Measurements from ENCODE around the gene COL27A1. TPM values are rescaled to one million over a fixed set of nuclear protein-coding genes. Genes with fewer than 3 reads are reported as not detected.

Gene COL27A1
- total and polyA plus RNA-seq, 2 experiments from 2014 or later, result 44.6 to 47.0 TPM

GRCh38 chr9:114179516-114179915, 24.2 kb downstream of the COL27A1 start:
- H2AFZ ChIP-seq, result no peak overlapping the region
- H3K27me3 ChIP-seq, result no peaks in the 10 kb centered on the region
- H3K4me1 ChIP-seq (ENCODE audit: insufficient read depth), result peaks cover 40% of the 10 kb centered on the region
- H3K79me2 ChIP-seq, result no peaks in the 10 kb centered on the region
- TF ChIP-seq CTCF (IDR thresholded peaks at IDR 0.05; ENCODE audit: poor library complexity) (no peak), EZH2 (IDR thresholded peaks at IDR 0.05; ENCODE audit: borderline replicate concordance) (no peak), EZH2phosphoT487 (IDR thresholded peaks at IDR 0.05; ENCODE audit: low read depth, severe bottlenecking, unreplicated experiment) (no peak)
- WGBS (ENCODE audit: low lambda C conversion rate, missing lambda C conversion rate), result 95% methylated on average over 2 of the region's 2 CpGs
- H3K4me3 ChIP-seq, result no peak overlapping the region
- H3K27ac ChIP-seq, result no peak overlapping the region
- no peaks in the 10 kb centered on the region for H3K36me3 ChIP-seq (replicated peaks; ENCODE audit: insufficient read depth, low read depth)
- H3K9me2 ChIP-seq (replicated peaks; ENCODE audit: insufficient read depth), result no peaks in the 10 kb centered on the region
- no peaks in the 10 kb centered on the region for H3K9me3 ChIP-seq (ENCODE audit: low read depth)
- DNase-seq (ENCODE audit: low spot score), result no peak
- H4K20me1 ChIP-seq (ENCODE audit: insufficient read depth, poor library complexity, severe bottlenecking), result no peaks in the 10 kb centered on the region
- H3K4me2 ChIP-seq, result no peak overlapping the region

DNA sequence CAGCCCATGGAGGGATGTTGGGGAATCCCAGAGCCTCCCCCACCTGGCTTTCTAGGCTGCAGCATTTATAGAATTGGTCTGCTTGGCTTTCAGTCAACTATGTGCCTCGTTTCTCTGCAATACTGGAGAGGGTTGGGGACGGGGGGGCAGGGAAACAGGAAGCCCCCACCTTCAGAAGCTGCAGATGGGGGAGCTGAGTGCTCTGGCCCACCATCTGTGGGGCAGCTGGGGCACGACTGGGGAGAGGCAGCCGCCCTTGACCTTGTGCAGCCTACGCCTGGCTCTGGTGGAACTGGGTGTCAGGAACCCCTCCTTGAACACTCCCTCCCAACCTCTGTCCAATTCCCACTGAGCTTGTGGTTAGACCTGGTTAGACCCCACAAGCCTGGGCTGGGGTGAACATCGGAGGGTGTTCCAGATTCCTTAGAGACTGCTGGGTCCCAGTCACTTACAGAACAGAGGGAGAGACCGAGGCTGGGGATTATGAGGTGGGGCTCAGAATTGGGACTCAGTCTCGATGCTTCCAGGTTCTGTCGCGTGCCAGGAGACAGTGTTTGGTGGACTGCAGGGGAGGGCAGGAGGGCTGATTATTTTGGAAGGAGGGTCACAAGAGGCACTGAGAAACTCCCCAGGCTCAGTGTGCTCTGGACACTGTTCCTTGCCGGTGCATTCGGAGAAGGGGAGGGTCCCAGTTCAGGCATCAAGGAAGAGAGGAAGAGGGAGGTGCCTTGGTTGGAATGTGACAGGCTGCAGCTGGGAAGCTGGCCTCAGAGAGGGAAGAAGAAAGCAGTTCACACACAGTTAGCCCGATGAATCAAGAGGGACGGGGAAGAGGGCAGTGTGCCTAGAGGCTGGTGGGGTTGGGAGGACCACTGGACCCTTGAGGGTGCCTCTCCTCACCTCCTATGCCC, 25.6 kb downstream of the COL27A1 start:
- no peaks in the 10 kb centered on the region for H4K20me1 ChIP-seq (ENCODE audit: insufficient read depth, poor library complexity, severe bottlenecking)
- H3K9me3 ChIP-seq (ENCODE audit: low read depth), result no peaks in the 10 kb centered on the region
- no peaks in the 10 kb centered on the region for H3K9me2 ChIP-seq (replicated peaks; ENCODE audit: insufficient read depth)
- TF ChIP-seq EZH2 (IDR thresholded peaks at IDR 0.05; ENCODE audit: borderline replicate concordance), result no peak
- no peak for TF ChIP-seq EZH2phosphoT487 (IDR thresholded peaks at IDR 0.05; ENCODE audit: low read depth, severe bottlenecking, unreplicated experiment)
- TF ChIP-seq CTCF (IDR thresholded peaks at IDR 0.05; ENCODE audit: poor library complexity), result no peak
- no peak overlapping the region for H3K4me3 ChIP-seq
- peak; percentile 49 for DNase-seq (ENCODE audit: low spot score)
- H3K27me3 ChIP-seq, result no peaks in the 10 kb centered on the region
- 63% methylated on average over 14 of the region's 14 CpGs for WGBS (ENCODE audit: low lambda C conversion rate, missing lambda C conversion rate)
- peak overlapping the region; percentile 66 for H3K27ac ChIP-seq
- H3K79me2 ChIP-seq, result no peaks in the 10 kb centered on the region
- no peak overlapping the region for H2AFZ ChIP-seq
- peaks cover 26% of the 10 kb centered on the region for H3K4me1 ChIP-seq (ENCODE audit: insufficient read depth)
- H3K4me2 ChIP-seq, result peak overlapping the region; percentile 51
- no peaks in the 10 kb centered on the region for H3K36me3 ChIP-seq (replicated peaks; ENCODE audit: insufficient read depth, low read depth)

DNA sequence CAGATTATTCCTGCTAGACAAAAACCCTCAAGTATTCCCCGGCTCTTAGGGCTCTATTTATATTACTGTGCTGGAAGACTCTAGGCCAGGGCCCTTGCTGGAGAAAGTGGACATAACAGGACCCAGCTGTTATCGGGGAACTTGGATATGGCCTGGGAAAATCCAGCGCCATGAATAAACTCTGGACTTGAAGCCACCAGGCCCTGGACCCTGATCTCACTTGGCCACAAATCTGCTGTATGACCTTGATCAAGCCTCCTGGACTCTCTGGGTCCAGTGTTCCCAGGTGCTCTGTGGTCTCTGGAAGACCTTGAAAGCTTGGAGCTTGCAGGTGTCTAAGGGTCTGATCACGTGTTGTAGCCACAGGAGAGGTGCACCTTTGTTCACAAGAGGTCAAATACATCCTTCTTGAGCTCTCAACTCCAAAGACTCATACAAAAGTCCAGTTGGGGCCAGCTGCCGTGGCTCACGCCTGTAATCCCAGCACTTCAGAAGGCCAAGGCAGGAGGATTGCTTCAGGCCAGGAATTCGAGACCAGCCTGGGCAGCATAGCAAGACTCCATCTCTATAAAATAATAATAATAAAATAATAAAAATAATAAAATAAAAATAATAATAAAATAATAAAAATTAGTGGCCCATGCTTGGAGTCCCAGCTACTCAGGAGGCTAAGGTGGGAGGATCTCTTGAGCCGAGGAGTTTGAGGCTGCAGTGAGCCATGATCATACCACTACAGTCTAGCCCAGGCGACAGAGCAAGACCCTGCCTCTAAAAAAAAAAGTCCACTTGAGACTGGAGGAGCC, 26.5 kb downstream of the COL27A1 start:
- peak overlapping the region; percentile 51 for H3K4me2 ChIP-seq

More for the DNA sequence above, 26.5 kb downstream of the COL27A1 start:
- Histone ChIP-seq H3K9me3 (ENCODE audit: low read depth) (no peaks in the 10 kb centered on the region), H3K4me1 (ENCODE audit: insufficient read depth) (peaks cover 23% of the 10 kb centered on the region), H3K79me2 (no peaks in the 10 kb centered on the region), H4K20me1 (ENCODE audit: insufficient read depth, poor library complexity, severe bottlenecking) (no peaks in the 10 kb centered on the region), H3K27ac (peak overlapping the region; percentile 66), H3K9me2 (replicated peaks; ENCODE audit: insufficient read depth) (no peaks in the 10 kb centered on the region), H3K36me3 (replicated peaks; ENCODE audit: insufficient read depth, low read depth) (no peaks in the 10 kb centered on the region), H2AFZ (no peak overlapping the region), H3K27me3 (no peaks in the 10 kb centered on the region), H3K4me3 (no peak overlapping the region)
- TF ChIP-seq EZH2 (IDR thresholded peaks at IDR 0.05; ENCODE audit: borderline replicate concordance), result no peak
- TF ChIP-seq CTCF (IDR thresholded peaks at IDR 0.05; ENCODE audit: poor library complexity), result no peak
- no peak for TF ChIP-seq EZH2phosphoT487 (IDR thresholded peaks at IDR 0.05; ENCODE audit: low read depth, severe bottlenecking, unreplicated experiment)
- DNase-seq (ENCODE audit: low spot score), result no peak
- 78% methylated on average over 9 of the region's 9 CpGs for WGBS (ENCODE audit: low lambda C conversion rate, missing lambda C conversion rate)
